H1 (cell line): ENCODE data around the gene RFK. TPM values are rescaled to one million over a fixed set of nuclear protein-coding genes. Genes with fewer than 3 reads are reported as not detected.

ENCODE experiments used
- BCL11A ChIP-seq, 2 experiments: IDR thresholded peaks; one replicate each; pipeline ENCODE4 v1.6.1; 2011; ENCODE audit warnings: low read depth in 2 of 2, low read length in 2 of 2, mild to moderate bottlenecking in 2 of 2
- CTCF ChIP-seq, 3 experiments: IDR thresholded peaks; 1 replicate in 2 of 3; 2 replicates in 1 of 3; pipeline versions ENCODE4 v1.5.1 to v1.6.1; 2011; ENCODE audit warnings: low read length in 3 of 3, mild to moderate bottlenecking in 3 of 3, inconsistent platforms in 2 of 3, low read depth in 1 of 3, moderate library complexity in 1 of 3; ENCODE audit not compliant: insufficient read depth in 1 of 3; ENCODE audit errors: control extremely low read depth in 1 of 3
- FOSL1 ChIP-seq: IDR thresholded peaks from 2 replicates; pipeline ENCODE4 v1.6.1; 2011; ENCODE audit warnings: mild to moderate bottlenecking, low read depth, low read length, moderate library complexity; ENCODE audit not compliant: insufficient read depth
- POU5F1 ChIP-seq: IDR thresholded peaks from 2 replicates; pipeline ENCODE4 v1.6.1; 2011; ENCODE audit warnings: low read depth, mild to moderate bottlenecking, low read length, moderate library complexity
- RBBP5 ChIP-seq: IDR thresholded peaks from 2 replicates; pipeline ENCODE4 v1.7.1; 2012; ENCODE audit warnings: low read depth, mild to moderate bottlenecking, inconsistent platforms, low read length, moderate library complexity, borderline replicate concordance
- SIRT6 ChIP-seq: IDR thresholded peaks from one replicate; pipeline ENCODE4 v1.7.1; 2012; ENCODE audit warnings: low read length, inconsistent platforms
- polyA plus RNA-seq, 7 experiments: library from polyadenylated mRNA; depleted of rRNA in 3 of 7; stranded (reverse) in 5 of 7; unstranded in 2 of 7; fragments of >200 nt in 5 of 7; fragments of 200-250 nt in 2 of 7; gene quantifications; 1 replicate in 5 of 7; 2 replicates in 1 of 7; 4 replicates in 1 of 7; pipeline versions ENCODE4 v1.2.1 to v1.2.3, GENCODE V29; 2011 to 2013; ENCODE audit warnings: missing spikeins in 2 of 7, mixed read lengths in 2 of 7
- total RNA-seq: library from RNA; stranded (reverse); fragmentation: NEBNext Ultra II Directional; extraction: Animal tissue kit (Norgen Biotek cat#: 25700); gene quantifications from 2 replicates; pipeline ENCODE4 v1.2.1, GENCODE V29; 2021
- TF ChIP-seq, protein P1 (sequence below): IDR thresholded peaks from 2 replicates; pipeline ENCODE4 v1.6.1; 2011; ENCODE audit warnings: low read length, improper control_type of control experiment

The RFK gene
- total and polyA plus RNA-seq, 2 of the 8 experiments (the other 6 are each of a cell fraction or from before 2014, with no cell fraction given): 4.3 to 10.6 TPM

GRCh38 chr9:76366275-76366674 is 28.0 kb downstream of the RFK start (continued):
- TF ChIP-seq, protein P1, sequence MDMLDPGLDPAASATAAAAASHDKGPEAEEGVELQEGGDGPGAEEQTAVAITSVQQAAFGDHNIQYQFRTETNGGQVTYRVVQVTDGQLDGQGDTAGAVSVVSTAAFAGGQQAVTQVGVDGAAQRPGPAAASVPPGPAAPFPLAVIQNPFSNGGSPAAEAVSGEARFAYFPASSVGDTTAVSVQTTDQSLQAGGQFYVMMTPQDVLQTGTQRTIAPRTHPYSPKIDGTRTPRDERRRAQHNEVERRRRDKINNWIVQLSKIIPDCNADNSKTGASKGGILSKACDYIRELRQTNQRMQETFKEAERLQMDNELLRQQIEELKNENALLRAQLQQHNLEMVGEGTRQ: no peak
- no peak for TF ChIP-seq RBBP5
- no peak for TF ChIP-seq SIRT6
- no peak for TF ChIP-seq BCL11A (IDR thresholded peaks at IDR 0.05; ENCODE audit: low read depth in 2 of 2, low read length in 2 of 2)
- no peak for TF ChIP-seq CTCF (IDR thresholded peaks at IDR 0.05; ENCODE audit: control extremely low read depth in 1 of 3, insufficient read depth in 1 of 3, low read depth in 1 of 3, low read length in 3 of 3)
- no peak for TF ChIP-seq FOSL1
- TF ChIP-seq POU5F1: no peak
